Measurements from ENCODE around the gene LRRFIP1.
"Not testable (repeated sequence)": the region's sequence is repeated elsewhere in the genome, so short reads cannot be mapped to it uniquely, and the experiment has no call there.

Gene LRRFIP1

GRCh38 chr2:237666606-237667005, 39.2 kb downstream of the LRRFIP1 start:
- no peak overlapping the region for H2AFZ ChIP-seq (ENCODE audit: low read length)
- H3K36me3 ChIP-seq (replicated peaks; ENCODE audit: insufficient read depth, low read length), result no peaks in the 10 kb centered on the region
- no peaks in the 10 kb centered on the region for H3F3A ChIP-seq (ENCODE audit: insufficient read depth, low read length)
- no peak overlapping the region for H3K9ac ChIP-seq (ENCODE audit: low read length)
- no peaks in the 10 kb centered on the region for H3K4me1 ChIP-seq (ENCODE audit: low read length)
- H3K4me2 ChIP-seq (ENCODE audit: low read depth, low read length), result no peak overlapping the region
- no peak overlapping the region for H3K27ac ChIP-seq (ENCODE audit: low read length)
- no peaks in the 10 kb centered on the region for H3K27me3 ChIP-seq (replicated peaks; ENCODE audit: insufficient read depth, low read length)
- no peak overlapping the region for H3K4me3 ChIP-seq (ENCODE audit: low read length)
- no peaks in the 10 kb centered on the region for H3K9me2 ChIP-seq (replicated peaks; ENCODE audit: insufficient read depth, low read length)
- no peaks in the 10 kb centered on the region for H3K79me2 ChIP-seq (ENCODE audit: low read length)
- no peak for TF ChIP-seq EZH2phosphoT487 (IDR thresholded peaks at IDR 0.05; ENCODE audit: low read length)
- TF ChIP-seq CTCF (IDR thresholded peaks at IDR 0.05; ENCODE audit: low read length), result no peak
- no peak for TF ChIP-seq EZH2 (optimal IDR thresholded peaks at IDR 0.05; ENCODE audit: low read depth, low read length)
- DNase-seq, result no peak
- no peaks in the 10 kb centered on the region for H3K9me3 ChIP-seq (replicated peaks; ENCODE audit: insufficient read depth, low read length)
- no peaks in the 10 kb centered on the region for H4K20me1 ChIP-seq (ENCODE audit: insufficient read depth, low read length)

GRCh38 chr2:237667050-237667576, 39.7 kb downstream of the LRRFIP1 start:
- H3K4me2 ChIP-seq (ENCODE audit: low read depth, low read length); H3K36me3 ChIP-seq (replicated peaks; ENCODE audit: insufficient read depth, low read length); H3K27me3 ChIP-seq (replicated peaks; ENCODE audit: insufficient read depth, low read length); H3K27ac ChIP-seq (ENCODE audit: low read length); H3K4me1 ChIP-seq (ENCODE audit: low read length); H3K79me2 ChIP-seq (ENCODE audit: low read length); DNase-seq; H3K9me3 ChIP-seq (replicated peaks; ENCODE audit: insufficient read depth, low read length); H4K20me1 ChIP-seq (ENCODE audit: insufficient read depth, low read length); H2AFZ ChIP-seq (ENCODE audit: low read length); H3F3A ChIP-seq (ENCODE audit: insufficient read depth, low read length); H3K9me2 ChIP-seq (replicated peaks; ENCODE audit: insufficient read depth, low read length); H3K9ac ChIP-seq (ENCODE audit: low read length); H3K4me3 ChIP-seq (ENCODE audit: low read length): not testable (repeated sequence)

- Histone ChIP-seq H3K4me3 (ENCODE audit: low read length) (no peak overlapping the region), H2AFZ (ENCODE audit: low read length) (no peak overlapping the region), H3K27me3 (replicated peaks; ENCODE audit: insufficient read depth, low read length) (no peaks in the 10 kb centered on the region), H3K79me2 (ENCODE audit: low read length) (no peaks in the 10 kb centered on the region), H3K36me3 (replicated peaks; ENCODE audit: insufficient read depth, low read length) (no peaks in the 10 kb centered on the region), H3K4me2 (ENCODE audit: low read depth, low read length) (no peak overlapping the region), H3K9ac (ENCODE audit: low read length) (no peak overlapping the region), H3K27ac (ENCODE audit: low read length) (no peak overlapping the region), H3K9me3 (replicated peaks; ENCODE audit: insufficient read depth, low read length) (no peaks in the 10 kb centered on the region), H3F3A (ENCODE audit: insufficient read depth, low read length) (no peaks in the 10 kb centered on the region), H3K4me1 (ENCODE audit: low read length) (peaks cover 3% of the 10 kb centered on the region; the same call in 1 of the 2 replicates), H3K9me2 (replicated peaks; ENCODE audit: insufficient read depth, low read length) (no peaks in the 10 kb centered on the region), H4K20me1 (ENCODE audit: insufficient read depth, low read length) (no peaks in the 10 kb centered on the region)
- TF ChIP-seq EZH2 (optimal IDR thresholded peaks at IDR 0.05; ENCODE audit: low read depth, low read length) (no peak), EZH2phosphoT487 (IDR thresholded peaks at IDR 0.05; ENCODE audit: low read length) (no peak), CTCF (IDR thresholded peaks at IDR 0.05; ENCODE audit: low read length) (no peak)
- DNase-seq, result no peak
Observed at GRCh38 chr2:237667893-237668292, 40.5 kb downstream of the LRRFIP1 start.

GRCh38 chr2:237668440-237668839, 41.1 kb downstream of the LRRFIP1 start:
- H3K4me2 ChIP-seq (ENCODE audit: low read depth, low read length), result no peak overlapping the region
- H4K20me1 ChIP-seq (ENCODE audit: insufficient read depth, low read length), result no peaks in the 10 kb centered on the region
- H3K36me3 ChIP-seq (replicated peaks; ENCODE audit: insufficient read depth, low read length), result no peaks in the 10 kb centered on the region
- 0 out of 2 replicates have a peak, but pooled peaks cover 2% of the 10 kb centered on the region for H3F3A ChIP-seq (ENCODE audit: insufficient read depth, low read length)
- DNase-seq, result no peak
- TF ChIP-seq CTCF (IDR thresholded peaks at IDR 0.05; ENCODE audit: low read length), result no peak
- no peak for TF ChIP-seq EZH2 (optimal IDR thresholded peaks at IDR 0.05; ENCODE audit: low read depth, low read length)
- TF ChIP-seq EZH2phosphoT487 (IDR thresholded peaks at IDR 0.05; ENCODE audit: low read length), result no peak
- H3K9ac ChIP-seq (ENCODE audit: low read length), result no peak overlapping the region
- H3K27ac ChIP-seq (ENCODE audit: low read length), result no peak overlapping the region
- H3K4me1 ChIP-seq (ENCODE audit: low read length), result peaks cover 9% of the 10 kb centered on the region
- no peaks in the 10 kb centered on the region for H3K9me2 ChIP-seq (replicated peaks; ENCODE audit: insufficient read depth, low read length)
- H3K9me3 ChIP-seq (replicated peaks; ENCODE audit: insufficient read depth, low read length), result no peaks in the 10 kb centered on the region
- H2AFZ ChIP-seq (ENCODE audit: low read length), result no peak overlapping the region
- no peak overlapping the region for H3K4me3 ChIP-seq (ENCODE audit: low read length)
- H3K27me3 ChIP-seq (replicated peaks; ENCODE audit: insufficient read depth, low read length), result no peaks in the 10 kb centered on the region
- no peaks in the 10 kb centered on the region for H3K79me2 ChIP-seq (ENCODE audit: low read length)

Data from MM.1S (cell line).